Trophoblast cell (in vitro differentiated cells and primary cell): ENCODE measurements around the gene RNF41.
"Not testable (repeated sequence)": the region's sequence is repeated elsewhere in the genome, so short reads cannot be mapped to it uniquely, and the experiment has no call there.

Experiments used
- DNase-seq, 2 donors: peaks; one replicate each; pipeline ENCODE4 v3.0.0-alpha.2; 2016
- H2AFZ ChIP-seq: 2 replicates; pipeline ENCODE4 v1.6.1; 2013; ENCODE audit warnings: low read length, moderate library complexity, mild to moderate bottlenecking; ENCODE audit not compliant: insufficient read depth, poor library complexity
- H2AK5ac ChIP-seq: 2 replicates; pipeline ENCODE4 v1.6.1; 2013; ENCODE audit warnings: mild to moderate bottlenecking, low read length
- H2BK120ac ChIP-seq: 2 replicates; pipeline ENCODE4 v1.6.1; 2013; ENCODE audit warnings: low read length, mild to moderate bottlenecking, moderate library complexity; ENCODE audit not compliant: insufficient read depth, poor library complexity
- H2BK12ac ChIP-seq: 2 replicates; pipeline ENCODE4 v1.6.1; 2013; ENCODE audit warnings: mild to moderate bottlenecking, low read length, moderate library complexity
- H2BK5ac ChIP-seq: 2 replicates; pipeline ENCODE4 v1.6.1; 2013; ENCODE audit warnings: low read length, low read depth, moderate library complexity, mild to moderate bottlenecking; ENCODE audit not compliant: poor library complexity
- H3K14ac ChIP-seq: 2 replicates; pipeline ENCODE4 v1.6.1; 2013; ENCODE audit warnings: mild to moderate bottlenecking, low read length
- H3K18ac ChIP-seq: 2 replicates; pipeline ENCODE4 v1.6.1; 2013; ENCODE audit warnings: mild to moderate bottlenecking, low read length
- H3K23ac ChIP-seq: 2 replicates; pipeline ENCODE4 v1.6.1; 2013; ENCODE audit warnings: low read length
- H3K27ac ChIP-seq: 2 replicates; pipeline ENCODE4 v1.5.1; 2013; ENCODE audit warnings: low read depth, mild to moderate bottlenecking, inconsistent platforms, low read length, moderate library complexity
- H3K27me3 ChIP-seq: 2 replicates; pipeline ENCODE4 v1.6.1; 2013; ENCODE audit warnings: inconsistent platforms, mild to moderate bottlenecking, low read length, moderate library complexity; ENCODE audit not compliant: insufficient read depth
- H3K36me3 ChIP-seq, 2 experiments: 1 replicate in 1 of 2; 2 replicates in 1 of 2; pipeline ENCODE4 v1.6.1; 2013; ENCODE audit warnings: low read length in 2 of 2, mild to moderate bottlenecking in 2 of 2, moderate library complexity in 1 of 2; ENCODE audit not compliant: insufficient read depth in 2 of 2, control insufficient read depth in 1 of 2
- H3K4ac ChIP-seq: 2 replicates; pipeline ENCODE4 v1.6.1; 2013; ENCODE audit warnings: low read depth, mild to moderate bottlenecking, low read length, moderate library complexity
- H3K4me1 ChIP-seq, 2 experiments: 1 replicate in 1 of 2; 2 replicates in 1 of 2; pipeline ENCODE4 v1.6.1; 2013; ENCODE audit warnings: low read length in 2 of 2, mild to moderate bottlenecking in 2 of 2, moderate library complexity in 1 of 2; ENCODE audit not compliant: insufficient read depth in 2 of 2, control insufficient read depth in 1 of 2
- H3K4me2 ChIP-seq: 2 replicates; pipeline ENCODE4 v1.6.1; 2013; ENCODE audit warnings: inconsistent platforms, mild to moderate bottlenecking, low read length, moderate library complexity
- H3K4me3 ChIP-seq: 2 replicates; pipeline ENCODE4 v1.5.1; 2013; ENCODE audit warnings: mild to moderate bottlenecking, low read depth, low read length, inconsistent platforms
- H3K79me1 ChIP-seq: one replicate; pipeline ENCODE4 v1.6.1; 2013; ENCODE audit warnings: low read length
- H3K79me2 ChIP-seq: 2 replicates; pipeline ENCODE4 v1.6.1; 2013; ENCODE audit warnings: low read length, mild to moderate bottlenecking; ENCODE audit not compliant: control insufficient read depth, insufficient read depth, poor library complexity
- H3K9ac ChIP-seq: 2 replicates; pipeline ENCODE4 v1.6.1; 2013; ENCODE audit warnings: mild to moderate bottlenecking, low read length
- H3K9me3 ChIP-seq: 2 replicates; pipeline ENCODE4 v1.6.1; 2013; ENCODE audit warnings: low read depth, mild to moderate bottlenecking, control low read depth, inconsistent platforms, low read length; ENCODE audit not compliant: insufficient read depth
- H4K12ac ChIP-seq: 2 replicates; pipeline ENCODE4 v1.6.1; 2013; ENCODE audit warnings: low read depth, mild to moderate bottlenecking, low read length, moderate library complexity
- H4K8ac ChIP-seq: 2 replicates; pipeline ENCODE4 v1.6.1; 2013; ENCODE audit warnings: low read depth, mild to moderate bottlenecking, low read length, moderate library complexity
- H4K91ac ChIP-seq: one replicate; pipeline ENCODE4 v1.6.1; 2013; ENCODE audit warnings: low read depth, mild to moderate bottlenecking, low read length, moderate library complexity
- WGBS: extraction: QIAGEN DNeasy Blood & Tissue Kit; methylation state at CpG from one replicate; pipeline ENCODE4 v1.1.7; 2013; ENCODE audit warnings: missing lambda C conversion rate; ENCODE audit not compliant: insufficient read length, insufficient coverage; ENCODE audit errors: extremely low coverage; 5-methylcytosine and 5-hydroxymethylcytosine counted together

The RNF41 gene

GRCh38 chr12:56266068-56266692, 44.5 kb upstream of the RNF41 start:
- not testable (repeated sequence) for H3K23ac ChIP-seq, H3K79me1 ChIP-seq
- peak overlapping the region; percentile 41 for H4K8ac ChIP-seq

DNA sequence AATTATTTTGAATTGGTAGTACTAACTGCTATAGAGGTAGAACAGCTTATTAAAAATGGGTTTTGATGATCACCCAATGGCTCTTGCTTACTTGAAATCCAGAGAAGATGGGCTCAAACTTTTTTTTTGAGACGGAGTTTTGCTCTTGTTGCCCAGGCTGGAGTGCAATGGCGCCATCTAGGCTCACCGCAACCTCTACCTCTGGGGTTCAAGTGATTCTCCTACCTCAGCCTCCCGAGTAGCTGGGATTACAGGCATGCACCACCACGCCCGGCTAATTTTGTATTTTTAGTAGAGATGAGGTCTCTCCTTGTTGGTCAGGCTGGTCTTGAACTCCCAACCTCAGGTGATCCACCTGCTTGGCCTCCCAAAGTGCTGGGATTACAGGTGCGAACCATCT, 41.2 kb upstream of the RNF41 start:
- H4K8ac ChIP-seq, H2AFZ ChIP-seq, H2BK12ac ChIP-seq, DNase-seq, H3K18ac ChIP-seq, H3K4me3 ChIP-seq, H3K27ac ChIP-seq, H2AK5ac ChIP-seq, H3K23ac ChIP-seq, H3K14ac ChIP-seq, H3K4ac ChIP-seq, H3K4me2 ChIP-seq, H2BK5ac ChIP-seq, H4K91ac ChIP-seq, H2BK120ac ChIP-seq, H3K79me2 ChIP-seq, H3K4me1 ChIP-seq, H3K27me3 ChIP-seq, H3K9ac ChIP-seq, H3K36me3 ChIP-seq, H3K9me3 ChIP-seq, H4K12ac ChIP-seq: not testable (repeated sequence)
- WGBS: no CpG with 5 or more reads among the region's 7 CpGs
- H3K79me1 ChIP-seq: peaks cover 10% of the 10 kb centered on the region

More at GRCh38 chr12:56266068-56266692, 44.5 kb upstream of the RNF41 start:
- H2BK5ac ChIP-seq, H2BK12ac ChIP-seq, H2BK120ac ChIP-seq, H3K4me1 ChIP-seq, DNase-seq, H3K18ac ChIP-seq, H3K9ac ChIP-seq, H3K27me3 ChIP-seq, H3K79me2 ChIP-seq, H4K91ac ChIP-seq, H3K4ac ChIP-seq, H2AK5ac ChIP-seq, H3K9me3 ChIP-seq, H4K12ac ChIP-seq, H3K27ac ChIP-seq: not testable (repeated sequence)
- H3K4me2 ChIP-seq: peak overlapping the region; percentile 82
- peak overlapping the region; percentile 18 for H3K14ac ChIP-seq
- WGBS: no CpG with 5 or more reads among the region's 16 CpGs
- H3K36me3 ChIP-seq: peaks cover 6 to 11% of the 10 kb centered on the region in 2 experiments
- H3K4me3 ChIP-seq: peak overlapping the region; percentile 83
- H2AFZ ChIP-seq: peak overlapping the region; percentile 92

DNA sequence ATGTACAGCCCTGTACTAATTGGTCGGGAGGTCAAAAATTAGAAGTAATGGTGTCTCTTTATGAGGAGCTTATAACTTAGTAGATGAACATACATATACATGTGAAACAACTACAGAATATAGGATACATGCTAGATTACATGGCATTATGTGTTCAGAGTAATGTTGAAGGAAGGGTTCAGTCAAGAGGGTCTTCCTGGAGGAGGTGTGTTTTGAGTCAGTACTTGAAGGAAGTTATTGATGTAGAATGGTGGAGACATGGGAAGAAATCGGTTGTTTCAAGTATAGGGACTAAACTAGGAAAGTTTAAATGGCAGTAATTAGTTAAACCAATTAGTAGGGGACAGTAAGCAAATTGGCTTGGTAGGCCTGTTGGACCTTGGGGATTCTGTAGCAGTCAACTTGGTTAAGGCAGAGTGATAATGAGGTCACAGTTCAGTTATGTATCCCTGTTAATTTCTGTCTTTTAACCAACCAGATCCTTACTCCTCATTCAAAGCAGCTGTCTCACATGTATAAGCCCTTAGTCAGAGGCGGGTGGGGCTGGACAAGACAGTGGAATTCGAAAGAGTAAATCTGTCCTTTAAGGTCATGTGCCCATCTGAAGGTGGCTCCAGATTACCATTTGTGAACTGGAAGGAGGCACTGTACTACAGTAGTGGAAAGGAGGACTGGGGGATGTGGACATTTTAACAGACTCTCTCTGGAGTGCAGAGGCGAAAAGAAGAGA, 39.9 kb upstream of the RNF41 start:
- Histone ChIP-seq H2AFZ (no peak overlapping the region), H3K23ac (no peak overlapping the region), H3K4me1 (peaks cover 10 to 11% of the 10 kb centered on the region in 2 experiments), H2BK120ac (no peak overlapping the region), H3K4ac (no peak overlapping the region), H4K91ac (no peak overlapping the region), H3K79me1 (peaks cover 12% of the 10 kb centered on the region), H3K27ac (no peak overlapping the region), H4K8ac (no peak overlapping the region), H2BK5ac (no peak overlapping the region), H3K4me2 (no peak overlapping the region), H3K27me3 (no peaks in the 10 kb centered on the region), H3K36me3 (peaks cover 2 to 5% of the 10 kb centered on the region in 2 experiments), H4K12ac (no peak overlapping the region), H3K9ac (no peak overlapping the region), H3K9me3 (no peaks in the 10 kb centered on the region), H2BK12ac (no peak overlapping the region), H3K79me2 (peaks cover 11% of the 10 kb centered on the region), H2AK5ac (no peak overlapping the region), H3K4me3 (no peak overlapping the region), H3K18ac (no peak overlapping the region), H3K14ac (no peak overlapping the region)
- no CpG with 5 or more reads among the region's 5 CpGs for WGBS
- DNase-seq: peak; percentile 75 to 90

DNA sequence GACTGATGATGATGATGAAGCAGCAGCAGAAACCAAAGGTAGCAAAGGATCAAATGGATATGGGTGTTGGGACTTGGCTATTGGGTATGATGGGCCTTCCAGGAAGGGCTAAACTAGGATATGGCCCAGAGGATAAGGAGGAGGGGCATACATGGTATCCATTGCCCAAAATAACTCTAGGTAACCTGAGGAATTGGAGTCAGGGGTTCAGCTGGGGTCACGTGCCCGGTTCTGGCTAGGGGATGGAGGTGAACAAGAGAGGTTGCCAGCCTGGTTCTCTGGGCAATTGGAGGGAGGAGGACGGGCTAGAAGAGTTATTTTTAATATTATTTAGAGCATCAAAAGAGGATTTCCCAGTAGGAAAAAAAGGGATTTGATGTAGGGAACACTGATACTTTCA, 39.2 kb upstream of the RNF41 start:
- Histone ChIP-seq H3K14ac (no peak overlapping the region), H3K79me2 (peaks cover 11% of the 10 kb centered on the region), H3K9ac (no peak overlapping the region), H2BK5ac (no peak overlapping the region), H3K4me3 (no peak overlapping the region), H3K18ac (no peak overlapping the region), H2AFZ (no peak overlapping the region), H4K12ac (no peak overlapping the region), H4K91ac (no peak overlapping the region), H3K27me3 (no peaks in the 10 kb centered on the region), H3K4me2 (no peak overlapping the region), H3K79me1 (peaks cover 12% of the 10 kb centered on the region), H3K9me3 (no peaks in the 10 kb centered on the region), H3K27ac (no peak overlapping the region), H3K23ac (no peak overlapping the region), H3K36me3 (peaks cover 7 to 8% of the 10 kb centered on the region in 2 experiments), H2BK12ac (no peak overlapping the region), H2BK120ac (no peak overlapping the region), H3K4ac (no peak overlapping the region), H4K8ac (no peak overlapping the region), H2AK5ac (no peak overlapping the region), H3K4me1 (peaks cover 8 to 9% of the 10 kb centered on the region in 2 experiments)
- WGBS: no CpG with 5 or more reads among the region's 3 CpGs
- no peak for DNase-seq
